VCaP (cell line): ENCODE data around the gene ANXA2.
"Not testable (repeated sequence)": the region's sequence is repeated elsewhere in the genome, so short reads cannot be mapped to it uniquely, and the experiment has no call there.

Experiments used
- H3K27ac ChIP-seq: fragments of 450-650 bp; 2 replicates; pipeline ENCODE4 v1.5.1; 2017
- CTCF ChIP-seq: fragments of 450-650 bp; conservative IDR thresholded peaks from 2 replicates; pipeline ENCODE4 v1.5.1; 2017; ENCODE audit warnings: mild to moderate bottlenecking, moderate library complexity

Gene ANXA2

GRCh38 chr15:60364612-60364924, 33.2 kb downstream of the ANXA2 start:
- no peak overlapping the region for H3K27ac ChIP-seq
- TF ChIP-seq CTCF, result no peak

GRCh38 chr15:60363903-60364611, 33.7 kb downstream of the ANXA2 start:
- H3K27ac ChIP-seq, result no peak overlapping the region
- no peak for TF ChIP-seq CTCF

DNA sequence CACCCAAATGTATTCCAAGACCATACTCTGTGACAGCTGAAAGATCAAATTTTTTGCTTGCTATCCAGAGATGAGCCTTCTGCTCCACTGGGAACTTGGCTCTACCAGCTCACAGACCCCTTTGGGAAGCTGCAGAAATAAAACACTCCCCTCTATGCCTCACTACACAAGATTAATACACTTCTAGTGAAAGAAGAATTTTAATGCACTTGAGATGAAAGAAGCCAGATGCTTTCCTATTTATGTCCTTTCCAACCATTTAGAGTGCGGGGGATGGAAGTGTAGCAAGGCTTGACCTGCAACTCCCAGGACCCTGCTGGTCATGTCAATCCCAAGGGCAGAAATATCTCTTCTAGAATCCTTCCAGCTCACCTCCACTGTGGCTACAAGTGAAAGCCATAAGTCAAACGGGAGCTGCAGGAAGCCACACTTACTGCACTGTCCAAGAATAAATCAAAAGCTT, 34.7 kb downstream of the ANXA2 start:
- H3K27ac ChIP-seq, result no peak overlapping the region
- no peak for TF ChIP-seq CTCF

- TF ChIP-seq CTCF, result no peak
- H3K27ac ChIP-seq, result no peak overlapping the region
Measured at GRCh38 chr15:60362321-60363086, 35.3 kb downstream of the ANXA2 start.

DNA sequence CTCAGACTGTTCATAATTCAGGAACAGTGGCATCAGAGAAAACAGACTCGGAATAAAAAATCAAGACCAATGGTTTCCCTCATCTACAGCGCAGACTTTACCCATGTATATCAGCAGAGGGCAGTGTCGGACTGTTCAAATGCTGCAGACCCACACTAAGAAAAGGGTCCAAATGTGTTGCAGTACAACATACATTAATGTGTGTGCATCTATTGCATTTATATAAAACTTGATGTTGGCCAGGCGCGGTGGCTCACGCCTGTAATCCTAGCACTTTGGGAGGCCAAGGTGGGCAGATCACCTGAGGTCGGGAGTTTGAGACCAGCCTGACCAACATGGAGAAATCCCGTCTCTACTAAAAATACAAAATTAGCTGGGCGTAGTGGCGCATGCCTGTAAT, 38.0 kb downstream of the ANXA2 start:
- peak; percentile 92 for TF ChIP-seq CTCF
- not testable (repeated sequence) for H3K27ac ChIP-seq

DNA sequence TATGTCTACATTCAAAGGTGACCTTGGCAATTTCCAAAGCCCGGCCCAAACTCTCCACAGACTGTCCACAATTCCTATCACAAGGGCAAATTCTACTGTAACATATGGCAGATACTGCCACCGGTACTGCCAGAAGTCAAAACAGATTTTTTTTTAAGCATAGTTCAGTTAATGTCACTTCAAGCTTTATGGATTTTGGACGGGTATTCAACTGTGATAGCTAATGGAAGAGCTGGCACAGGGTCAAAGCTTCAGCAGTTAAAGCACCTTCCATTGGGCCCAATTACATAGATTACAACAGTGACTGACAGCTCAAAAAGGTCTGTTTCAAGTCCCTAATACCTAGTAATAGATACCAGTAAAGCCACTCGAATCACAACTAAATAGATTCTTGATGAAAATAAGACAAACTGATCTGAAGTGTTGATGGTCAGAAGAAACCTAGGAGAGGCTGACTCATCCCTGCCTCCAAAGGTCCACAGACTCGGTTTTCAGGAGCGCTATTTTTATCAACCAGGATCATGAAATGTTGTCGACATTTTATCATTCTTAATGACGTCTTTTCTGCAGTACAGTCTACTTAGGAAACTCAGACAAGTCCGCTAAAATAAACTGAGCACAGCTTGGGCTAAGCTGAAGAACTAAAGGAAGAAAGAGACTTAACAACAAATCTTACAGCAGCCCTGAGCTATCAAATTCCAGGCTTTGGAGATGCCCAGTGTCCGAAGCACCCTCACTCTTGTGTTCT, 38.7 kb downstream of the ANXA2 start:
- no peak overlapping the region; the same call in 1 of the 2 replicates for H3K27ac ChIP-seq
- TF ChIP-seq CTCF, result no peak

GRCh38 chr15:60356832-60357231, 41.0 kb downstream of the ANXA2 start:
- TF ChIP-seq CTCF, result no peak

More at GRCh38 chr15:60356832-60357231, 41.0 kb downstream of the ANXA2 start:
- no peak overlapping the region for H3K27ac ChIP-seq
